Liver (tissue), 9 donors: Measurements from ENCODE around the gene AOPEP. TPM values are rescaled to one million over a fixed set of nuclear protein-coding genes. Genes with fewer than 3 reads are reported as not detected.

Experiments
- DNase-seq: peaks from one replicate; pipeline ENCODE4 v3.0.0-alpha.2; 2017; ENCODE audit warnings: low spot score
- H3K27ac ChIP-seq, 2 donors: one replicate each; pipeline ENCODE4 v1.7.0; 2013; ENCODE audit warnings: inconsistent platforms in 2 of 2, low read length in 2 of 2, control low read depth in 1 of 2, low read depth in 1 of 2, mild to moderate bottlenecking in 1 of 2
- H3K27me3 ChIP-seq, 4 donors: one replicate each; pipeline versions ENCODE4 v1.6.1 to v1.7.0; 2013; ENCODE audit warnings: low read length in 3 of 4, inconsistent platforms in 1 of 4, mild to moderate bottlenecking in 1 of 4, moderate library complexity in 1 of 4; ENCODE audit not compliant: control insufficient read depth in 4 of 4, insufficient read depth in 4 of 4
- H3K36me3 ChIP-seq, 4 donors: one replicate each; pipeline versions ENCODE4 v1.6.1 to v1.7.0; 2013; ENCODE audit warnings: low read length in 3 of 4, mild to moderate bottlenecking in 3 of 4, low read depth in 1 of 4, moderate library complexity in 1 of 4; ENCODE audit not compliant: control insufficient read depth in 4 of 4, insufficient read depth in 3 of 4
- H3K4me1 ChIP-seq, 4 donors: one replicate each; pipeline versions ENCODE4 v1.6.1 to v1.7.0; 2013; ENCODE audit warnings: low read length in 3 of 4, mild to moderate bottlenecking in 3 of 4, moderate library complexity in 1 of 4; ENCODE audit not compliant: control insufficient read depth in 4 of 4, insufficient read depth in 4 of 4
- H3K4me3 ChIP-seq, 3 donors: one replicate each; pipeline versions ENCODE4 v1.6.1 to v1.7.0; 2013; ENCODE audit warnings: low read length in 3 of 3, control low read depth in 1 of 3, low read depth in 1 of 3, mild to moderate bottlenecking in 1 of 3
- H3K9ac ChIP-seq, 2 donors: one replicate each; pipeline ENCODE4 v1.7.0; 2013; ENCODE audit warnings: low read length in 2 of 2, mild to moderate bottlenecking in 2 of 2, moderate library complexity in 2 of 2, control low read depth in 1 of 2, low read depth in 1 of 2
- H3K9me3 ChIP-seq, 4 donors: one replicate each; pipeline versions ENCODE4 v1.6.1 to v1.7.0; 2013; ENCODE audit warnings: low read length in 3 of 4; ENCODE audit not compliant: control insufficient read depth in 4 of 4
- ATF3 ChIP-seq: IDR thresholded peaks from 2 replicates; pipeline ENCODE4 v1.6.1; 2016; ENCODE audit warnings: antibody characterized with exemption
- EGR1 ChIP-seq, 2 donors: IDR thresholded peaks; 2 replicates each; pipeline ENCODE4 v1.6.1; 2016 to 2018; ENCODE audit warnings: antibody characterized with exemption in 2 of 2, low read depth in 2 of 2
- FOXA1 ChIP-seq: IDR thresholded peaks from 2 replicates; pipeline ENCODE4 v1.6.1; 2016; ENCODE audit warnings: antibody characterized with exemption
- FOXA2 ChIP-seq: IDR thresholded peaks from 2 replicates; pipeline ENCODE4 v1.6.1; 2016; ENCODE audit warnings: antibody characterized with exemption
- GABPA ChIP-seq, 2 donors: IDR thresholded peaks in 1 of 2; conservative IDR thresholded peaks in 1 of 2; 2 replicates each; pipeline ENCODE4 v1.6.1; 2016; ENCODE audit warnings: antibody characterized with exemption in 2 of 2, mild to moderate bottlenecking in 1 of 2, moderate library complexity in 1 of 2
- HNF4A ChIP-seq, 2 donors: conservative IDR thresholded peaks; 2 replicates each; pipeline ENCODE4 v1.6.1; 2016; ENCODE audit warnings: antibody characterized with exemption in 2 of 2, mild to moderate bottlenecking in 2 of 2
- HNF4G ChIP-seq: IDR thresholded peaks from 2 replicates; pipeline ENCODE4 v1.6.1; 2016; ENCODE audit warnings: antibody characterized with exemption
- JUND ChIP-seq, 2 donors: IDR thresholded peaks; 2 replicates each; pipeline ENCODE4 v1.6.1; 2016; ENCODE audit warnings: antibody characterized with exemption in 2 of 2
- MAX ChIP-seq: IDR thresholded peaks from 2 replicates; pipeline ENCODE4 v1.6.1; 2016; ENCODE audit warnings: antibody characterized with exemption
- NR2F2 ChIP-seq: IDR thresholded peaks from 2 replicates; pipeline ENCODE4 v1.6.1; 2016; ENCODE audit warnings: antibody characterized with exemption
- RAD21 ChIP-seq, 2 donors: IDR thresholded peaks; 2 replicates each; pipeline ENCODE4 v1.6.1; 2016; ENCODE audit warnings: antibody characterized with exemption in 2 of 2, mild to moderate bottlenecking in 2 of 2
- REST ChIP-seq: IDR thresholded peaks from 2 replicates; pipeline ENCODE4 v1.6.1; 2016; ENCODE audit warnings: antibody characterized with exemption, mild to moderate bottlenecking
- RXRA ChIP-seq, 2 donors: IDR thresholded peaks; 2 replicates each; pipeline ENCODE4 v1.6.1; 2017 to 2018; ENCODE audit warnings: antibody characterized with exemption in 2 of 2, mild to moderate bottlenecking in 1 of 2
- SP1 ChIP-seq: IDR thresholded peaks from 2 replicates; pipeline ENCODE4 v1.6.1; 2018; ENCODE audit warnings: antibody characterized with exemption, mild to moderate bottlenecking
- TAF1 ChIP-seq: conservative IDR thresholded peaks from 2 replicates; pipeline ENCODE4 v1.6.1; 2016; ENCODE audit warnings: antibody characterized with exemption, mild to moderate bottlenecking
- YY1 ChIP-seq: IDR thresholded peaks from 2 replicates; pipeline ENCODE4 v1.6.1; 2016; ENCODE audit warnings: antibody characterized with exemption, mild to moderate bottlenecking
- WGBS: extraction: QIAGEN DNeasy Blood & Tissue Kit; methylation state at CpG from one replicate; pipeline ENCODE4 v1.1.7; 2013; 5-methylcytosine and 5-hydroxymethylcytosine counted together
- polyA plus RNA-seq, 2 donors: library from polyadenylated mRNA; stranded (reverse) in 1 of 2; unstranded in 1 of 2; fragments of 200-250 nt in 1 of 2; fragments of >200 nt in 1 of 2; fragmentation: Nextera tagmentation in 1 of 2; extraction: Ambion mirVana in 1 of 2; gene quantifications; one replicate each; pipeline versions ENCODE4 v1.2.1 to v1.2.3, GENCODE V29; 2013 to 2015
- total RNA-seq, 2 donors: library from RNA; depleted of rRNA; stranded (reverse); fragments of >200 nt; gene quantifications; one replicate each; pipeline ENCODE4 v1.2.3, GENCODE V29; 2014
- TF ChIP-seq, protein P1 (sequence below): IDR thresholded peaks from 2 replicates; pipeline ENCODE4 v1.6.1; 2016; ENCODE audit warnings: antibody characterized with exemption
- TF ChIP-seq, protein P2 (sequence below): fragments of 150-350 bp; IDR thresholded peaks from 2 replicates; pipeline ENCODE4 v1.5.1; 2017; ENCODE audit warnings: improper control_type of control experiment, low read depth, low read length; ENCODE audit not compliant: missing input control
- donor health status: healthy.
- donor health status: healthy.
- donor health status: healthy.
- donor health status: healthy.
- donor health status: healthy.

Gene AOPEP
- total and polyA plus RNA-seq, 4 donors = 22.2 to 77.1 (median 34.8) TPM

DNA sequence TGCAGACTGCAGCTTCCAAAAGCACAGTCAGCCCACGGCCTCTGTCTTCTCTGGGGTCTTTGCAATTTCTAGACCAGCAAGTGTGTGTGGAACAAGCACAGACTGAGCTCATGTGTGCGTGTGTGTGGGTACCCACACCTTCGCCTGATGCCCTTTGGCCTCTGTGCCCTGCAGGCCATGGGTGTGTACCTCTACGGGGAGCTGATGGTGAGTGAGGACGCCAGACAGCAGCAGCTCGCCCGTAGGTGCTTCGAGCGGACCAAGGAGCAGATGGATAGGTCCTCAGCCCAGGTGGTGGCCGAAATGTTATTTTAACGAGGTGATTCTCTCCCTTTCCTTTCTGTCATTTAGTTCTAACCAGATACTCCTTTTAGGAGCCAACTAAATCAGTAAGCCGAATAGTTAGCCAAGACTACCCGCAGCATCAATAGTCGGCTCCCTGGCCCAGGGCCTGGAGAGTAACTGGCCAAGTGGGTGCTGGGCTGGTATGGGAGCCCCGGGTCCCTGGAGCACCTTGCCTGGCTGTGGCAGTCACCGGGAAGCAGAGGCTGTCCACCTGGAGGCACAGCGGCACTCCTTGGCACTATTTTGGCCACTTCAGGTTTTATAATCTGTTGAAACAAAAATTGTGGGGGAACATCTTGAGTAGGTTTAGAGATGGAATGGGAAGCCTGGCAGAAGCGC is 356.0 kb downstream of the AOPEP start:
- DNase-seq = no peak
- H3K4me3 ChIP-seq = no peak overlapping the region
- 66% methylated on average over 18 of the region's 18 CpGs for WGBS
- no peaks in the 10 kb centered on the region for H3K9me3 ChIP-seq
- no peak overlapping the region for H3K9ac ChIP-seq
- peak overlapping the region in 1 of 2 donors; percentile 21 for H3K27ac ChIP-seq
- H3K36me3 ChIP-seq = peaks cover 18 to 86% (median 60%) of the 10 kb centered on the region in 4 donors
- no peaks in the 10 kb centered on the region for H3K27me3 ChIP-seq
- peaks cover 0 to 12% (median 2%) of the 10 kb centered on the region in 4 donors for H3K4me1 ChIP-seq
- TF ChIP-seq FOXA2 (no peak), REST (no peak), GABPA (IDR thresholded peaks at IDR 0.05 in 1 of 2, conservative IDR thresholded peaks at IDR 0.05 in 1 of 2) (no peak), RAD21 (IDR thresholded peaks at IDR 0.05) (no peak), EGR1 (IDR thresholded peaks at IDR 0.05; ENCODE audit: low read depth in 2 of 2) (no peak), SP1 (no peak), MAX (no peak), NR2F2 (no peak), RXRA (IDR thresholded peaks at IDR 0.05) (no peak), HNF4G (no peak), JUND (IDR thresholded peaks at IDR 0.05) (no peak), ATF3 (no peak), HNF4A (conservative IDR thresholded peaks at IDR 0.05) (no peak), FOXA1 (no peak), YY1 (no peak), TAF1 (no peak)
- TF ChIP-seq, protein P1, sequence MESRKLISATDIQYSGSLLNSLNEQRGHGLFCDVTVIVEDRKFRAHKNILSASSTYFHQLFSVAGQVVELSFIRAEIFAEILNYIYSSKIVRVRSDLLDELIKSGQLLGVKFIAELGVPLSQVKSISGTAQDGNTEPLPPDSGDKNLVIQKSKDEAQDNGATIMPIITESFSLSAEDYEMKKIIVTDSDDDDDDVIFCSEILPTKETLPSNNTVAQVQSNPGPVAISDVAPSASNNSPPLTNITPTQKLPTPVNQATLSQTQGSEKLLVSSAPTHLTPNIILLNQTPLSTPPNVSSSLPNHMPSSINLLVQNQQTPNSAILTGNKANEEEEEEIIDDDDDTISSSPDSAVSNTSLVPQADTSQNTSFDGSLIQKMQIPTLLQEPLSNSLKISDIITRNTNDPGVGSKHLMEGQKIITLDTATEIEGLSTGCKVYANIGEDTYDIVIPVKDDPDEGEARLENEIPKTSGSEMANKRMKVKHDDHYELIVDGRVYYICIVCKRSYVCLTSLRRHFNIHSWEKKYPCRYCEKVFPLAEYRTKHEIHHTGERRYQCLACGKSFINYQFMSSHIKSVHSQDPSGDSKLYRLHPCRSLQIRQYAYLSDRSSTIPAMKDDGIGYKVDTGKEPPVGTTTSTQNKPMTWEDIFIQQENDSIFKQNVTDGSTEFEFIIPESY = no peak
- TF ChIP-seq, protein P2, sequence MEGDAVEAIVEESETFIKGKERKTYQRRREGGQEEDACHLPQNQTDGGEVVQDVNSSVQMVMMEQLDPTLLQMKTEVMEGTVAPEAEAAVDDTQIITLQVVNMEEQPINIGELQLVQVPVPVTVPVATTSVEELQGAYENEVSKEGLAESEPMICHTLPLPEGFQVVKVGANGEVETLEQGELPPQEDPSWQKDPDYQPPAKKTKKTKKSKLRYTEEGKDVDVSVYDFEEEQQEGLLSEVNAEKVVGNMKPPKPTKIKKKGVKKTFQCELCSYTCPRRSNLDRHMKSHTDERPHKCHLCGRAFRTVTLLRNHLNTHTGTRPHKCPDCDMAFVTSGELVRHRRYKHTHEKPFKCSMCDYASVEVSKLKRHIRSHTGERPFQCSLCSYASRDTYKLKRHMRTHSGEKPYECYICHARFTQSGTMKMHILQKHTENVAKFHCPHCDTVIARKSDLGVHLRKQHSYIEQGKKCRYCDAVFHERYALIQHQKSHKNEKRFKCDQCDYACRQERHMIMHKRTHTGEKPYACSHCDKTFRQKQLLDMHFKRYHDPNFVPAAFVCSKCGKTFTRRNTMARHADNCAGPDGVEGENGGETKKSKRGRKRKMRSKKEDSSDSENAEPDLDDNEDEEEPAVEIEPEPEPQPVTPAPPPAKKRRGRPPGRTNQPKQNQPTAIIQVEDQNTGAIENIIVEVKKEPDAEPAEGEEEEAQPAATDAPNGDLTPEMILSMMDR = no peak
